HL-60/S4 (cell line): ENCODE data around the gene ZNF879.

Source experiments
- in situ Hi-C: fragments of 300-500 bp; cut with MboI; formaldehyde crosslinking; loops from 2 replicates; pipeline ENCODE4 v1.14.3; 2022; ENCODE audit warnings: low sequenced_read_pairs

ZNF879 gene

DNA sequence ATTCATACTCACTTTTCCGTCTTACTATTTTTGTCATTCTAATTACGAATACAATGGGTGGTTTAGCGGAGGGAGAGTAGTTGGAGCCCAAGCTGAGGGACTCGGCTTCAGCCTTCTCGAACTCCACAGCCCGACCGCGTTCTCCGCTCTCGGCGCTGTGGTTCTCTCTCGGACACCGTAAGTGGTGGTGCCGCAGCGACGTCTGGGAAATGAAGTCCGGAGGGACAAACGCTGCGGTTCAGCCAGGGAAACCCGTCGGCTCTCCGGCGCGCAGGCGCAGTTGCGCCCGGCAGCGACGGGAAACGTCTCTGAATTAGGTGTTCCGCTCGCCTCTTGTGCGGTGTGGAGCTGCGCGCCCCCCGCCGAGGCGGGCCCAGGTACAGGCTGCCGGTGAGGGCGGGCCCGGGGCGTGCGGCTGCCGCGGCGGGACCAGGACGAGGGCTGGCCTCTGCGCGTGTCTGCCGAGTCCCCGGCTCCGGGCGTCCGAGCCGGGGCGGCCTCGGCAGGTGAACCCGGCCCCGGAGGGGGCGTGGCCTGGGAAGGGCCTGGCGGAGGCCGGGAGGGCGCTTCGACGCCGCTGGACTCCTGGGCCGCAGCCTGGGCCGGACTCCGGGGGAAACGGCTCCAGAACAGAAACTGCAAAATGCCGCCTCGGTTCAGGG is at the start of gene ZNF879:
TSS of gene ZNF879 (plus strand) at position 277 of the 662 bp plus-strand sequence. CDS start 1,201 bp downstream, outside the sequence.
- in situ Hi-C loops = no loop called here

GRCh38 chr5:178981381-178981780 is 42.2 kb upstream of the ZNF879 start:
- in situ Hi-C loops = no loop called here

- in situ Hi-C loops = no loop called here
Measured at GRCh38 chr5:178982941-178983340, 40.7 kb upstream of the ZNF879 start.

DNA sequence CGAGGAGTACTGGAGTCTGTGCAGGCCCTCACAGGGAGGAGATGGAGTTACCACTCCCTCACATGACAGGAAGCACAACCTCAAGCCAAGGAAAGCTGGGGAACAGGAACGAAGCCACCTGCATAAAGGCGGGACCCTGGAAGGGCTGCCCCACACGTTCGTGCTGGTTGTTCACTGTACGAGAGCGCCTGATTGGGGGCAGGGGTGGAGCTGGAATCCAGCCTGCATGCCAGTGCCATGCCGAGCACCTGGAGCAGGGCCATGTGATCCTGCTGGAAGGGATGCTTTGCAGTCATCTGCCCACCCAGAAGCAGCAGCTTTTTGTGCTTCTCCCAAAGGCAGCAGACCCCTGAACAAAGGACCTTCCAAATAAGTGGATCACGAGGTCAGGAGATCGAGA is 39.9 kb upstream of the ZNF879 start:
- in situ Hi-C loops = no loop called here

DNA sequence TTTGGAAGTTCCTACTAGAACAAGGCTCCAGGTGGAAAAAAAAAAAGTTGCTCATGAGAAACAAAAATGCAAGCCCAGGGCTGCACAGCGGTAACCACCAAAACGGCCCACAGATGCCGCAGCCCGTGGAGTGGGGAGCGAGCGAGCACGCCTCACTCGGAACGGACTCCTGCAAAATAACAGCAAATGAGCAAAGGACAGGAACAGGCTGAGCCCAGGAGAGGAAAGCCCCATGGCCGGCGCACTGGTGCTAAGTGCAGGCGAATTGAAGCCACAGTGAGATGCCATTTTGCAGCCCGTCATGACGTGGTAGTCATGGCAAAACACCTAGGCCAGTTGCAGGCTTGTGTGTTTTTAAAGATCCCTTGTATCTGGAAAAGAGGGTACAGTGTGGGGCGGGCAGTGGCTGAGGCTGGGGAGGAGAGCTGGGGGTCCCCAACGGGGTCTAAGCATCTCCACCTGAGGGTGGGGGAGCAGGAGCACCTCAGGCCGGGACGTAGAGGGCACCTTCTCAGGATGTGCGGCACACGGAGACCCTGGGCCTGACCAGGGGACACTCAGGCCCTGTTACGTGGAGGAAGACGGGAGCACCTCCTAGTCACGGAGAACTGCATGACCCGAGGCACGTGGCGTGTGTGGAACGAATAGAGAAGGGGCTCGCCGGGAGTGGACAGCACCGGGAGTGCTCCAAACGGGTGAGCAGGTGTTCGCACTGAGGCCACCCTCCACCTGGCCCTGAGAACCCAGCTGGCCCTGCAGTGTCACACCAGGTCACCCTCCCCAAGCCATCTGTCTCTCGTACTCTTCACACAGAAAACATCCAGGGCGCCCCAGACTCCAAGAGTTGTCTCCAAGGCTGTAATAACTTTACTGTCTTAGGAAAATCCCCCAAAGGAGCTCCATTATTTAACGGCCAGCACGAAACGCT is 39.2 kb upstream of the ZNF879 start:
- in situ Hi-C loops = no loop called here

GRCh38 chr5:178986326-178986960 is 37.2 kb upstream of the ZNF879 start:
- in situ Hi-C loops = no loop called here

DNA sequence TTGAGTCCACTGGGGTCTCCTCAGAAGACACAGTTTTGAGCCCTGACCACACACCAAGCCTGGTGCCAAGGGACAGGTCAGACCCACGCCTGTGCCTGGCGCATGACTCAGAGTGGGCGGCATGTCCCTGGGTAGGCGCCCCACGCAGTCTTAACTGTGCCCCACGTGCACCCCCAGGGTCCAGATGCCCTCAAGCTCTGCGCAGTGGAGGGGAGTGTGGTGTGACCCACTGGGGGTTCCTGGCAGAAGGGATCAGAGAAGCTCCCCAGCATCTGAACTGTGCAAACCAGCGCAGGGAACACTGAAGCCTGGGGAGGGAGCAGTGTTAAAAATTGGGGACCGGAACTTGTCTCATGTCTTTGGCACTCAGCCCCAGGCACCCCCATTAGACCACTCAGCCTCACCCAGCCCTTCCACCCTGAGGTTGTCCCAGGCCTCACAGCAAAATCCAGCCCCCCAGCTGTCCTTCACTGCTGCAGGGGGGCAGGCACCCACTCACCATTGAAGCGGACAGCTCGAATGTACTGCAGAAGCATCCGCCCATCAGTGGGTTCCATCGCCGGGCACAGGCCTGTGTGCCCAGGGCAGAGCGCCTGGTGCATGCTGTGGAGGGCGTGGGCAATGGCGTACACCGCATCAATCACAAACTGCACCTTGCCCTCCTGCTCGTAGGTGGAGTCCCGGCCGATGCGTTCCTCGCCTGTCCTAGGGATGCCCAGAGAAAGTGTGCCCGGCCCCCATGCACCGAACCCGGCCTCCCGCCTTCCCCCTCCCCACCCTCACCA is 35.0 kb upstream of the ZNF879 start:
- in situ Hi-C loops = no loop called here

DNA sequence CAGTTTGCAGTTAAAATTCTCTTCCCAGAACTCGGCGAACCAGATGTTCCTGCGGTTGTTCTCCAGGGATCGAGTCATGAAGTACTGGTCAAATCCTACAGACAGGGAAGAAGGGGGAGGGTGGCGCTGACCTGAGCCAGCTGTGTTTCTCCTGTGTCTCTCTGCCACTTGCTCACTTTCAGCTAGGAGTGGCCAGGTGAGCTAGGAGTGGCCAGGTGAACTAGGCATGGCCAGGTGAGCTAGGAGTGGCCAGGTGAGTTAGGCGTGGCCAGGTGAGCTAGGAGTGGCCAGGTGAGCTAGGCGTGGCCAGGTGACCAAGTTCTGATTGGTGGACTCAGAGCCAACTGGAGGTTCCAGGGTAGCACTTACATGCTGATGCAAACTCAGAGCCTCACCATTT is 34.3 kb upstream of the ZNF879 start:
- in situ Hi-C loops = no loop called here

- in situ Hi-C loops = no loop called here
Measured at GRCh38 chr5:178990491-178990890, 33.1 kb upstream of the ZNF879 start.

DNA sequence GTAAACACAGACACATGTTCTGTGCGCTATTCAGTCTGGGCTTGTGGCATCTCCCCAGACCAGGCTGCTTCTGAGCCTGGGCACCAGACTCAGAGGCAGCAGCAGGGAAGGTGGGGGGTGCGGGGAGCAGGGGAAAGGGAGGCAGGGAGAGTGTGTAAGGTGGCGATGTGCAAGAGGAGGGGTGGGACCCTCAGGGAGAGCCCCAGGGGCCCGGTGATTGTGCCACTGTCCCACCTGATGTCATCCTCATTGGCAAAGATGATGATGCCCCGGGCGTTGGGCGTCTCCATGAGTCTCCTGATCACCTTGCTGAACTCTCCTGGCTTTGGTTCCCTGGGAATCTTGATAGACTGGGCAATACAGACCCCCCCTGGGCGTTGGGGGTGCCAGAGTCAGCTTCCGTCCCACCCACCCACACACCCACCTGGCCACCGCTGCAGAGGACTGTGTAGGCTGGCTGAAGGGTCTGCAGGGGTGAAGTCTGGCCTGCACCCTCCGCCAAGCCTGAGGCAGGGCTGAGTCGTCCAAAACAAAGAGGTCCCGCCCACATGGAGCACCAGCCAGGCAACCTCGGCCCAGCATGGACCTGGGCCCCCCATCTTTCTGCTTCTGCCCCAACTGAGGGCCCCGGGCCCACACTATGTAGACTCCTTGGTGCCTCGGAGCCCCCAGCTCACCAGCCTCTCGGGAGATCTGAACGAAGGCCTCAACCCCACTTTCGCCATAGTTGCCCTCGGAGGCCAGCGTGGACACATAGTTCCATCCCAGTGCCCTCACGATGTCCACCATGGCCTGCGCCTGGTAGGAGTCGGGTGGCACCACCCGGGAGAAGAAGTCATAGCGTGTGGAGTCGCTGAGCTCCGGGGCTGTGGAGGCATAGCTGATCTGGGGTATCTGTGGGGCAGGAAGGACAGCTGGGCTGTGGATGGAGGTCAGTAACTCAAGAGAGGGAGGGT is 32.1 kb upstream of the ZNF879 start:
- in situ Hi-C loops = no loop called here

GRCh38 chr5:178992291-178992895 is 31.2 kb upstream of the ZNF879 start:
- in situ Hi-C loops = no loop called here

GRCh38 chr5:178993236-178993765 is 30.3 kb upstream of the ZNF879 start:
- in situ Hi-C loops = no loop called here

- in situ Hi-C loops = no loop called here
Measured at GRCh38 chr5:178993955-178994579, 29.5 kb upstream of the ZNF879 start.

- in situ Hi-C loops = no loop called here
Measured at GRCh38 chr5:178994580-178995340, 28.8 kb upstream of the ZNF879 start, which contains the start of gene GRM6. TSS of gene GRM6 (minus strand) at chr5:178995320. CDS start at chr5:178994944, 376 bp downstream.

DNA sequence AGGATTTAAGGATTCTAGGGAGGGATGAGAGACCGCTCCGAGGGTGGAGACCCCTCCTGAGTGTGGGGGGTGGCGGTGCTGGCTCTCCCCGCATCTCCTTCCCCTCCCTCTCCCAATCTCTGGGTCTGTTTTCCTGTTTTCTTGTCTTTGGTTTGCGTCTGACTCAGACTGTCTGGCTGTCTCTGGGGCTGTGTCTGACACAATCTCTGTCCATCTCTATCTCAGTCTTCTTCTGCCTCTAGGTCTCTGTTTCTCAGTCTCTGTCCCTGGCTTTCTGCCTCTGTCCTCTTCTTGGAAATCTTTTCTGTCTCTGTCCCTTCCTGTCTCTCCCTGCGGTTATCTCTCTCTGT is 28.3 kb upstream of the ZNF879 start:
- in situ Hi-C loops = no loop called here

DNA sequence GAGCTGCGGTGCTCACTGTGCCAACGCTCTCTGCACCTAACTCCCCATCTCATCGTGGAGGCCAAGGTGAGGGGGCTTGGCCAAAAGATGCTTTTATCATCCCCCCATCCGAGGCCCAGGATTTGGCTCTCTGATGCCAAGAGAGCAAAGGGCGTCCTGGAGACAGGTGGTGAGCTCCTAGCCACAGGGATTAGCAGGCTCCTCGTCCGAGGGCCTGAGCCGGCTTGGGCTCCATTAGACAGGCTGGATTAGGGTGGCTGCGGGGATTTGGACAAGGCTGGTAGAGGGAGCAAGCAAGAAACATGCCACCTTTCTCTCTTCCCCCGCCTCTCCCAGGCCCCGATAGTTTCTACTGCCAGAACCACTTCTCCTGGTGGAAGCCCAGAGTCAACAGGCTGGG is 27.4 kb upstream of the ZNF879 start:
- in situ Hi-C loops = no loop called here

DNA sequence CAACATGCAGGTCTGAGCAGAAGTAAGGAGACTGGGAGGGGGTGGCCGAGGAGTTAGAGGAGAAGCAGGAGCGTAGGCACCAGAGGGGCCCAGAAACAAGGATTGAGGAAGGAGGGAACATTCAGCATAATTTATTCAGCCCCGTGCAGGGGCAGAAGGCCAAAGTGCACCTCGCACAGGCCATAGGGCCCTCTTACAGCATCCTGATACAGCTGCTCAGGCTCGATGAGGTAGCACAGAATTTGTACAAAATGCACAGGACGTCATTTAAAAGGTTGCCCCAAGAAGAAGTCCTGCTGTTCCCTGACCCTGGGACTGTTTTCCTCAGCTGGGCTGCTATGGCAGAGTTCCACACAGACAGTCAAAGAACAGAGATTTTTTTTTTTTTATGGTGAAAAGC is 26.4 kb upstream of the ZNF879 start:
- in situ Hi-C loops = no loop called here

DNA sequence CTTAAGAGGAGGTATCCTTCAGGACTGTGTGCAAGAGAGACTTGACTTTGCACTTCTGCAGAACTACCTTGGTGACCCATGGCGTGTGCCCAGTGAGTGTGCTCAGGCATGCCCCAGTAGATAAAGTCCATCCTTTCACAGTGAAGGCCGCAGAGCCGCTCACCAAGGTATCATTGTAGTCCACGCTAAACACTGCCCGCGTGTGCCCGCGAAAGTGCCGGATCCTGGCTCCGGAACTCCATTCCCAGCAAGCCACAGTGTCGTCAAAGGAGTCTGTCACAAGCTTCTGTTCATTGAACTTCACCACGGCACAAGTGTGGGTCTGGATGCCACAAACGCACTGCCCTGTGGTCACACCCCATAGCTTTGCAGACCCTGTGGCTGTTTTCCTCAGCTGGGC is 25.2 kb upstream of the ZNF879 start:
- in situ Hi-C loops = no loop called here
